ENCODE measurements around the gene FARS2.

The FARS2 gene

GRCh38 chr6:5746053-5746758, 484.9 kb downstream of the FARS2 start:
- in situ Hi-C loops (cut with HindIII; ENCODE audit: low sequenced_read_pairs): no loop called here
- no peak overlapping the region for H3K4me3 ChIP-seq (ENCODE audit: low read depth, low read length)
- TF ChIP-seq CTCF (IDR thresholded peaks at IDR 0.05; ENCODE audit: low read depth, low read length): peak; percentile 5
- DNase-seq (ENCODE audit: low read depth, low spot score): no peak

- in situ Hi-C loops (cut with HindIII; ENCODE audit: low sequenced_read_pairs): no loop called here
- no peak overlapping the region for H3K4me3 ChIP-seq (ENCODE audit: low read depth, low read length)
- TF ChIP-seq CTCF (IDR thresholded peaks at IDR 0.05; ENCODE audit: low read depth, low read length): no peak
- DNase-seq (ENCODE audit: low read depth, low spot score): no peak
Measured at GRCh38 chr6:5746759-5747130, 485.4 kb downstream of the FARS2 start.

- in situ Hi-C loops (cut with HindIII; ENCODE audit: low sequenced_read_pairs): no loop called here
- TF ChIP-seq CTCF (IDR thresholded peaks at IDR 0.05; ENCODE audit: low read depth, low read length): no peak
- no peak for DNase-seq (ENCODE audit: low read depth, low spot score)
- H3K4me3 ChIP-seq (ENCODE audit: low read depth, low read length): no peak overlapping the region
Measured at GRCh38 chr6:5747379-5747778, 486.1 kb downstream of the FARS2 start.

- DNase-seq (ENCODE audit: low read depth, low spot score): no peak
- TF ChIP-seq CTCF (IDR thresholded peaks at IDR 0.05; ENCODE audit: low read depth, low read length): no peak
- in situ Hi-C loops (cut with HindIII; ENCODE audit: low sequenced_read_pairs): no loop called here
- H3K4me3 ChIP-seq (ENCODE audit: low read depth, low read length): no peak overlapping the region
Measured at GRCh38 chr6:5749016-5749650, 487.8 kb downstream of the FARS2 start.

- in situ Hi-C loops (cut with HindIII; ENCODE audit: low sequenced_read_pairs): no loop called here
- TF ChIP-seq CTCF (IDR thresholded peaks at IDR 0.05; ENCODE audit: low read depth, low read length): no peak
- no peak for DNase-seq (ENCODE audit: low read depth, low spot score)
- H3K4me3 ChIP-seq (ENCODE audit: low read depth, low read length): no peak overlapping the region
Measured at GRCh38 chr6:5749651-5750215, 488.4 kb downstream of the FARS2 start.

- in situ Hi-C loops (cut with HindIII; ENCODE audit: low sequenced_read_pairs): no loop called here
- no peak for DNase-seq (ENCODE audit: low read depth, low spot score)
- H3K4me3 ChIP-seq (ENCODE audit: low read depth, low read length): no peak overlapping the region
- TF ChIP-seq CTCF (IDR thresholded peaks at IDR 0.05; ENCODE audit: low read depth, low read length): no peak
Measured at GRCh38 chr6:5751525-5752390, 490.4 kb downstream of the FARS2 start.

All from astrocyte of the spinal cord (primary cell).